ENCODE measurements around the gene TDRD3. TPM values are rescaled to one million over a fixed set of nuclear protein-coding genes. Genes with fewer than 3 reads are reported as not detected.

The TDRD3 gene
- total RNA-seq, 1 donor from 2014 or later: 40.6 TPM

- Mint-ChIP-seq H3K36me3 (peaks cover 24% of the 10 kb centered on the region), H3K27ac (no peak overlapping the region), H3K9me3 (peaks cover 27% of the 10 kb centered on the region), H3K4me1 (peaks cover 2% of the 10 kb centered on the region), H3K27me3 (ENCODE audit: insufficient read depth, low read depth) (no peaks in the 10 kb centered on the region), H3K4me3 (no peak overlapping the region)
- Histone ChIP-seq H3F3A (ENCODE audit: low read depth) (no peaks in the 10 kb centered on the region), H3K27ac (no peak overlapping the region), H3K4me1 (peaks cover 4% of the 10 kb centered on the region), H4K20me1 (ENCODE audit: low read depth) (no peaks in the 10 kb centered on the region), H3K9ac (no peak overlapping the region), H3K79me2 (ENCODE audit: low read depth) (peaks cover 74% of the 10 kb centered on the region), H3K9me3 (ENCODE audit: low read depth) (no peaks in the 10 kb centered on the region), H3K27me3 (no peaks in the 10 kb centered on the region), H3K36me3 (no peaks in the 10 kb centered on the region), H2AFZ (replicated peaks) (no peak overlapping the region), H3K4me3 (no peak overlapping the region), H3K4me2 (no peak overlapping the region)
- no peak for DNase-seq (ENCODE audit: low spot score)
- TF ChIP-seq CTCF (IDR thresholded peaks at IDR 0.05): no peak
- no peak for TF ChIP-seq EZH2 (IDR thresholded peaks at IDR 0.05)
- TF ChIP-seq EZH2phosphoT487 (IDR thresholded peaks at IDR 0.05): no peak
These were observed 17.2 kb downstream of the TDRD3 start for GRCh38 chr13:60414177-60414576.

GRCh38 chr13:60417734-60418133 lies 20.7 kb downstream of the TDRD3 start:
- no peak overlapping the region for H3K27ac Mint-ChIP-seq
- no peak overlapping the region for H3K4me3 Mint-ChIP-seq
- Histone ChIP-seq H3K27ac (no peak overlapping the region), H4K20me1 (ENCODE audit: low read depth) (no peaks in the 10 kb centered on the region), H3K27me3 (no peaks in the 10 kb centered on the region), H3K4me1 (no peaks in the 10 kb centered on the region), H3K4me2 (no peak overlapping the region), H3K4me3 (no peak overlapping the region), H3K9me3 (ENCODE audit: low read depth) (peaks cover 2% of the 10 kb centered on the region), H3F3A (ENCODE audit: low read depth) (no peaks in the 10 kb centered on the region), H3K79me2 (ENCODE audit: low read depth) (peaks cover 59% of the 10 kb centered on the region), H3K9ac (no peak overlapping the region), H3K36me3 (no peaks in the 10 kb centered on the region), H2AFZ (replicated peaks) (no peak overlapping the region)
- peaks cover 23% of the 10 kb centered on the region for H3K36me3 Mint-ChIP-seq
- no peaks in the 10 kb centered on the region for H3K4me1 Mint-ChIP-seq
- no peak for DNase-seq (ENCODE audit: low spot score)
- no peaks in the 10 kb centered on the region for H3K27me3 Mint-ChIP-seq (ENCODE audit: insufficient read depth, low read depth)
- peaks cover 35% of the 10 kb centered on the region for H3K9me3 Mint-ChIP-seq
- TF ChIP-seq EZH2phosphoT487 (IDR thresholded peaks at IDR 0.05): no peak
- no peak for TF ChIP-seq CTCF (IDR thresholded peaks at IDR 0.05)

GRCh38 chr13:60418954-60419353 lies 21.9 kb downstream of the TDRD3 start:
- DNase-seq (ENCODE audit: low spot score): no peak
- Histone ChIP-seq H3K9me3 (ENCODE audit: low read depth) (peaks cover 7% of the 10 kb centered on the region), H3K4me1 (no peaks in the 10 kb centered on the region), H2AFZ (replicated peaks) (no peak overlapping the region), H3K4me2 (no peak overlapping the region), H3K4me3 (no peak overlapping the region), H3K36me3 (no peaks in the 10 kb centered on the region), H3K9ac (no peak overlapping the region), H3F3A (ENCODE audit: low read depth) (no peaks in the 10 kb centered on the region), H3K79me2 (ENCODE audit: low read depth) (peaks cover 50% of the 10 kb centered on the region), H3K27me3 (no peaks in the 10 kb centered on the region), H3K27ac (no peak overlapping the region), H4K20me1 (ENCODE audit: low read depth) (no peaks in the 10 kb centered on the region)
- no peak overlapping the region for H3K4me3 Mint-ChIP-seq
- H3K4me1 Mint-ChIP-seq: no peaks in the 10 kb centered on the region
- no peak overlapping the region for H3K27ac Mint-ChIP-seq
- peaks cover 23% of the 10 kb centered on the region for H3K36me3 Mint-ChIP-seq
- H3K27me3 Mint-ChIP-seq (ENCODE audit: insufficient read depth, low read depth): no peaks in the 10 kb centered on the region
- peaks cover 39% of the 10 kb centered on the region for H3K9me3 Mint-ChIP-seq
- no peak for TF ChIP-seq EZH2phosphoT487 (IDR thresholded peaks at IDR 0.05)
- TF ChIP-seq EZH2 (IDR thresholded peaks at IDR 0.05): no peak
- no peak for TF ChIP-seq CTCF (IDR thresholded peaks at IDR 0.05)

Data from neural progenitor cell (in vitro differentiated cells).